ENCODE data around the gene FOXJ3.

DNA sequence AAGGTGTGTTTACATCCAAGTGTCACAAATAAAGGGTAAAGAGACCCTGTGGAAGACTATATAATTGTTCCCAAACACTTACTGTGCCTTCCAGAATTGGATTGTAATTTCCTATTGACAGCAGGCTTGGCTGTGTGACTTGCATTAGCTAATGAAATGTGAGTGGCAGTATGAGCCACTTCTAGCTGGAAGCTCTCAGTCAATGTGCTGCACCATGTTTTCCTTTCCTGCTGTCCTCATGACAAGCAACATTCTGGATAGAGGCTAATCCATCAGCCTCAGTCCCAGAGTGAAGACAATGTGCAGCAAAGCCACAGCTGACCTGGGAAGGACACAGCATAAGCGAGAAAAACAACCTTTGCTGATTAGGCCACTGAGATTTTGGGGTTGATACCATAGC, 5.9 kb upstream of the FOXJ3 start:
- TF ChIP-seq POLR2AphosphoS5 (IDR thresholded peaks at IDR 0.05; ENCODE audit: insufficient read depth in 1 of 2, low read depth in 1 of 2) = no peak
- TF ChIP-seq, protein P1, sequence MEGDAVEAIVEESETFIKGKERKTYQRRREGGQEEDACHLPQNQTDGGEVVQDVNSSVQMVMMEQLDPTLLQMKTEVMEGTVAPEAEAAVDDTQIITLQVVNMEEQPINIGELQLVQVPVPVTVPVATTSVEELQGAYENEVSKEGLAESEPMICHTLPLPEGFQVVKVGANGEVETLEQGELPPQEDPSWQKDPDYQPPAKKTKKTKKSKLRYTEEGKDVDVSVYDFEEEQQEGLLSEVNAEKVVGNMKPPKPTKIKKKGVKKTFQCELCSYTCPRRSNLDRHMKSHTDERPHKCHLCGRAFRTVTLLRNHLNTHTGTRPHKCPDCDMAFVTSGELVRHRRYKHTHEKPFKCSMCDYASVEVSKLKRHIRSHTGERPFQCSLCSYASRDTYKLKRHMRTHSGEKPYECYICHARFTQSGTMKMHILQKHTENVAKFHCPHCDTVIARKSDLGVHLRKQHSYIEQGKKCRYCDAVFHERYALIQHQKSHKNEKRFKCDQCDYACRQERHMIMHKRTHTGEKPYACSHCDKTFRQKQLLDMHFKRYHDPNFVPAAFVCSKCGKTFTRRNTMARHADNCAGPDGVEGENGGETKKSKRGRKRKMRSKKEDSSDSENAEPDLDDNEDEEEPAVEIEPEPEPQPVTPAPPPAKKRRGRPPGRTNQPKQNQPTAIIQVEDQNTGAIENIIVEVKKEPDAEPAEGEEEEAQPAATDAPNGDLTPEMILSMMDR (IDR thresholded peaks at IDR 0.05) = no peak

Data from vagina (tissue), 2 donors.